ENCODE data around the gene CACNA1C. TPM values are rescaled to one million over a fixed set of nuclear protein-coding genes. Genes with fewer than 3 reads are reported as not detected.

CACNA1C gene
- polyA plus RNA-seq, 5 donors = 10.1 to 15.2 (median 10.7) TPM

- no peak for DNase-seq
These were observed 116.7 kb downstream of the CACNA1C start for GRCh38 chr12:2169489-2169888.

- no peak for DNase-seq
These were observed 117.2 kb downstream of the CACNA1C start for GRCh38 chr12:2169940-2170339.

- no peak for DNase-seq
These were observed 117.6 kb downstream of the CACNA1C start for GRCh38 chr12:2170376-2170775.

- DNase-seq = no peak
These were observed 119.1 kb downstream of the CACNA1C start for GRCh38 chr12:2171672-2172426.

- no peak for DNase-seq
These were observed 119.9 kb downstream of the CACNA1C start for GRCh38 chr12:2172491-2173214.

- DNase-seq = no peak
These were observed 121.2 kb downstream of the CACNA1C start for GRCh38 chr12:2173971-2174370.

- DNase-seq = no peak
These were observed 124.2 kb downstream of the CACNA1C start for GRCh38 chr12:2177003-2177402.

GRCh38 chr12:2177751-2178150 lies 125.0 kb downstream of the CACNA1C start:
- no peak for DNase-seq

- DNase-seq = no peak
These were observed 126.3 kb downstream of the CACNA1C start for GRCh38 chr12:2179058-2179457.

GRCh38 chr12:2179953-2180736 lies 127.4 kb downstream of the CACNA1C start:
- no peak for DNase-seq

GRCh38 chr12:2180737-2181082 lies 127.9 kb downstream of the CACNA1C start:
- DNase-seq = no peak

- no peak for DNase-seq
These were observed 131.1 kb downstream of the CACNA1C start for GRCh38 chr12:2183556-2184541.

GRCh38 chr12:2185751-2186341 lies 133.1 kb downstream of the CACNA1C start:
- DNase-seq = no peak

- no peak for DNase-seq
These were observed 134.6 kb downstream of the CACNA1C start for GRCh38 chr12:2187195-2187945.

- no peak for DNase-seq
These were observed 137.3 kb downstream of the CACNA1C start for GRCh38 chr12:2190085-2190484.

GRCh38 chr12:2190896-2191533 lies 138.2 kb downstream of the CACNA1C start:
- no peak for DNase-seq

- no peak for DNase-seq
These were observed 138.9 kb downstream of the CACNA1C start for GRCh38 chr12:2191534-2192153.

GRCh38 chr12:2192231-2192630 lies 139.4 kb downstream of the CACNA1C start:
- DNase-seq = no peak

- DNase-seq = no peak
These were observed 141.3 kb downstream of the CACNA1C start for GRCh38 chr12:2194060-2194459.
